DMS79 (cell line): ENCODE measurements around the gene SLC37A3.
A peak's percentile ranks its signal among the peaks of the same experiment; 100 is the strongest.
"Not testable (repeated sequence)": the region's sequence is repeated elsewhere in the genome, so short reads cannot be mapped to it uniquely, and the experiment has no call there.

Experiments
- DNase-seq: peaks from one replicate; lab custom pipeline; 2025; lab: John Stamatoyannopoulos, UW

SLC37A3 gene

GRCh38 chr7:140348161-140348849 lies 50.0 kb downstream of the SLC37A3 start:
- no peak for DNase-seq

GRCh38 chr7:140347218-140347617 lies 51.1 kb downstream of the SLC37A3 start:
- DNase-seq, result no peak

GRCh38 chr7:140345426-140345825 lies 52.9 kb downstream of the SLC37A3 start:
- no peak for DNase-seq

GRCh38 chr7:140342727-140343514 lies 55.4 kb downstream of the SLC37A3 start:
- peak; percentile 11 for DNase-seq

- not testable (repeated sequence) for DNase-seq
Observed at GRCh38 chr7:140338959-140339358, 59.4 kb downstream of the SLC37A3 start.

- no peak for DNase-seq
Observed at GRCh38 chr7:140334341-140335057, 63.8 kb downstream of the SLC37A3 start.

- DNase-seq, result no peak
Observed at GRCh38 chr7:140333686-140334085, 64.6 kb downstream of the SLC37A3 start.

- DNase-seq, result no peak
Observed at GRCh38 chr7:140333223-140333622, 65.1 kb downstream of the SLC37A3 start.

- DNase-seq, result peak; percentile 62
Observed at GRCh38 chr7:140330595-140330994, 67.7 kb downstream of the SLC37A3 start.

- DNase-seq, result peak; percentile 76
Observed at GRCh38 chr7:140330128-140330527, 68.2 kb downstream of the SLC37A3 start.

- no peak for DNase-seq
Observed at GRCh38 chr7:140327261-140327661, 71.1 kb downstream of the SLC37A3 start.

GRCh38 chr7:140326116-140326928 lies 72.0 kb downstream of the SLC37A3 start:
- peak; percentile 28 for DNase-seq

- DNase-seq, result no peak
Observed at GRCh38 chr7:140325600-140325999, 72.7 kb downstream of the SLC37A3 start.

GRCh38 chr7:140324714-140325113 lies 73.6 kb downstream of the SLC37A3 start:
- DNase-seq, result no peak

GRCh38 chr7:140322759-140323158 lies 75.6 kb downstream of the SLC37A3 start:
- no peak for DNase-seq

- DNase-seq, result not testable (repeated sequence)
Observed at GRCh38 chr7:140320078-140320477, 78.3 kb downstream of the SLC37A3 start.

GRCh38 chr7:140317999-140318398 lies 80.3 kb downstream of the SLC37A3 start:
- DNase-seq, result no peak

GRCh38 chr7:140317597-140317996 lies 80.7 kb downstream of the SLC37A3 start:
- DNase-seq, result no peak

GRCh38 chr7:140316165-140316661 lies 82.1 kb downstream of the SLC37A3 start:
- DNase-seq, result peak; percentile 70

- peak; percentile 52 for DNase-seq
Observed at GRCh38 chr7:140315498-140316164, 82.7 kb downstream of the SLC37A3 start.
